Stimulated activated CD4-positive, alpha-beta T cell treated with anti-CD3 and anti-CD28 coated beads, Interleukin-12 subunit alpha, Interleukin-12 subunit beta, amount 100 ng/mL, for 4 hours (primary cell): Measurements from ENCODE around the gene ZBTB44.
A peak's percentile ranks its signal among the peaks of the same experiment; 100 is the strongest.
"Not testable (repeated sequence)": the region's sequence is repeated elsewhere in the genome, so short reads cannot be mapped to it uniquely, and the experiment has no call there.

Source experiments
- DNase-seq: peaks from one replicate; pipeline ENCODE4 v3.0.0-alpha.2; 2020

The ZBTB44 gene

DNA sequence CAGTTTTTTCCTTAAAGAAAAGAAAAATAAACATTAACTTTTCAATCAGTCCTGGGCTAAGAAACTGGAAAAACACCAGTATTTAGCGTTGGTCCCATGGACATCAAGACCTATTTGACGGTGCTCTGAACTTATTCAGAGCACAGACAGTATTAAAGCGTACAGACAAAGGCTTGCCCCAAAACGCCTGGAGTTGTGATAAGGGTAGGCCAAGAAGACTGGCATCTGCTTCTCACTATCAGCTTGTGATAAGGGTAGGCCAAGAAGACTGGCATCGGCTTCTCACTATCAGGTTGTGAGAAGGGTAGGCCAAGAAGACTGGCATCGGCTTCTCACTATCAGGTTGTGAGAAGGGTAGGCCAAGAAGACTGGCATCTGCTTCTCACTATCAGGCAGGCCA, 69.3 kb downstream of the ZBTB44 start:
- DNase-seq = not testable (repeated sequence)

DNA sequence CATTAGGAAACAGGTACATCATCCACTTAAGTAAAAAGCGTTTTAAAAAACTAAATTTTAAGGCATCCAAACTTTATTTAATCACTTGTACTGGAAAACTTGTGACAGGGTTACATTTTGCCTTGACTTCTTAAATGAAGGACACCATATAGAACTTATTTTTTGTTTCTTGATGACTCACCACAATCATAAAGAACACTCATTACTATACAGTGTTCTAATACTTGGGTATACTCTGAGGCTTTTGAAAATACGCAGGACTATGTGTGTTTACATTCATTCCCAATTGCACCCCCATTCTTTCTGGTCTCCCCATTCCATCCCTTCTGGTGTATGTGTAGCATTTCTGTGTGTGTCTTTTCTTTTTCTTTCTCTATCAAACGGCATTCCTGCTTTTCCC, 69.9 kb downstream of the ZBTB44 start:
- no peak for DNase-seq

DNA sequence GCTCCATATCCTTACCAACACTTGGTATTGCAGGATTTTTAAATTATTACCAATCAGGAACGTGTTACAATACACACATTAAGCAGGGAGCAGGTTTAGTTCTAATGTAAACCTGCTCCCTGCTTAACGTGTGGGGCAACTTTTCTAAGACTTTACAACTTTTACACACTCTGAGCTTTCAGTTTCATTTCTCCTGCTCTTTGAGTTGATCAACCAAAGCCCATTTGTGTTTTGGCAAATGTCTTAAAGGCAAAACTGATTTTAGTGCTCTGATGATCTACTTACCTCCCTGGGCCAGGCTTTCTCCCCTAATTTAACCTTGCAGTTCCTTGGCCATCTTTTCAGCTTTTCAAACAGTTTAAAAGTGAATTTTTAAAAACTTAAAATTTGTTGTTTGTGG, 70.9 kb downstream of the ZBTB44 start:
- DNase-seq = no peak

DNA sequence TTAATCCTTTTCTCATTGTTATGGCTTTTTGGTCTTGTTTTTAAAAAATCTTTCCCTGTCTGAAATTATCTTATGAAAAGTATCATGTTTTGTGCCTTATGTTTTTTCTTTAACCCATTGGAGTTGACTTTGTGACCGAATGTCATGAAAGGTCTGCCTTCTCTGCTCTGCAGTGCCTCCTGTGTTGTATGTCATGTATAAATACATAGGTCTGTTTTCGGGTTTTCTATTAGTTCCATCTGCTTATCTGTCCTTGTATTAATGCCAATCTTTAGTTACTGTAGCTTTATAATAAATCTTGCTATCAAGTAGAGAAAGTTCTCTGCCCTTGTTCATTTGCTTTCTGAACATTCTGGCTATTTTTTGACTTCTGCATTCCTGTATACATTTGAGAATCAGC, 73.0 kb downstream of the ZBTB44 start:
- no peak for DNase-seq

DNA sequence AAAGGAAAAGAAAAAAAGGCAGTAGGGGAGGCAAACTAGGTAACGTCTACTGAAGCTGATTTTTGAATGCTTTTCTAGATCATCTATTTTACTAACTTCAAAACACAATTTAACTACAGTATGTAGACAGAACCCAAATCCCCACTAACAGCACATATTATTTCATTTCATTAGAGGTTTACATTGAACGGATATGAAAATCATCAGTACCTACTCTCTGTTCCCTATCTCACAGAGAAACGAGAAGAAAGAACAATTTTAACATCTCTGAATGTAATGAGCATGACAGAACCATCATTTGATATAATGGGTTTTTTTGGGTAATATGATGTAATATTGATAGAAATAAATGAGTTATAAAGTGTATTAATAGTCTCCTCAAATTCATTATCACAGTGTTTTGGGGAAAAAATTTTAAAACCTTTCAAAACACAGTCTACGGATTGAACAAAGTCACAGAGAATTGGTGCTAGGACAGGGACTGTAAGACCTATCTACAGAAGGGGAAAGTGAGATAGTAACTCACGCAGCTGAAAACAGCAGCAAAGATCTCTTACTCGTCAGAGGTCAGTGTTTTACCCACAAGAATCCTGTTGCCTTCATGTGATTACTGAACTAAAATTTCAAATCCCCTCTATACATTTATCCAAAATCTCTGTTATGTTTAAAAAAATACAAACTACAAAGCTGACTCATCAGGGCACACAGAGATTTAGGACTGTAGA, 77.3 kb downstream of the ZBTB44 start:
- no peak for DNase-seq

DNA sequence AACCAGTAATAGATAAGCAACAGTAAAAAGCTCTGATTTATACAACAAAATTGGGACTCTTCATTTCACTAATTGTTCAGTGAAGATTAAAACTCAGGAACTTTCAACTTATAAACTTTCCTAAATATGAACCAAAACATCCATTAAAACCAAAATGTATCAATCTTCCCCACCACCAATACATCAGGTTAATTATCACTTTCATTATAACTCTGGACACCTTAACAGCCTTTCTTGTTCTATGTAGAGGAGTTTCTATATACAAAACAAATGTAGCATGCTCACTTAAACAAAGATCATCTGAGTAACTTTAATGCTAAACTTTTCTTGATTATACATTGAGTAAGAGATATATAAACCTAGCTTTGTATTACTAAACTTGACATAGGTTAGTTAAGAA, 80.4 kb downstream of the ZBTB44 start:
- no peak for DNase-seq

DNA sequence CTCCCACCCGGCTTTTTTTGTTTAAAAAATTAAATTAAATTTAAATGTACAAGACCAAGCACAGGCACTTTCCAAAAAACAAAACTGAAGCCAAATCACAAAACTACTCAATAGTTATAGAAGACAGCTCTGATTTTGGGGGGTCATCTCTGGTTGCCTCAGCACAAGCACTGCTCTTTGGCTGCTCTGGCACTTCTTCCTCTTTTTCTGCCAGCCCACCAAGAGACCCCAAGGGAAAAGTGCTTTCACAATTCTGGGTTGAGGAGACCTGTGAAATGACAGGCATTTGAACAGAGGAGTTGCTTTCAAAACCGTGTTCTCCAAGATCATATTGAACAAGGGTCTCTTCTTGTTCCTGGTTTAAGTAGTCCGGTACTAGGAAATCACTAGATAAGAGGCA, 80.8 kb downstream of the ZBTB44 start:
- not testable (repeated sequence) for DNase-seq

DNA sequence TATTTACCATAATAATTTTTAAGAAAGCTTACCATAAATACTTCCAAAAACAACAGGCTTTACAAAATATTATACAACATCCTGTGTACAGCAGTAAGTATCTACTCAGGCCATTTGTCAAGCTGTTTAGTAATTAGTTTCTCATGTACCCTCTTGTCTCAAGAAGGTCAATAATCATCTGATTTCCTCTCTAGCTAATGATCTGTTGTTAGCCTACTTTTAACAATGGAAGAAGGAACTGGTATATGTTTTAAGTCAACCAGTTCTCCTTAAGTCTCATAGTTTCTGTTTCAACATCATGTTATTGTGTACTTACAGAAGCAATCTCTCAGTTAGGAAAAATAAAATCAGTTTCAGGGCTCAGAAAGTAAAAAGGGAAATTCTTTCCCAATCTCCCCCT, 81.2 kb downstream of the ZBTB44 start:
- not testable (repeated sequence) for DNase-seq

DNA sequence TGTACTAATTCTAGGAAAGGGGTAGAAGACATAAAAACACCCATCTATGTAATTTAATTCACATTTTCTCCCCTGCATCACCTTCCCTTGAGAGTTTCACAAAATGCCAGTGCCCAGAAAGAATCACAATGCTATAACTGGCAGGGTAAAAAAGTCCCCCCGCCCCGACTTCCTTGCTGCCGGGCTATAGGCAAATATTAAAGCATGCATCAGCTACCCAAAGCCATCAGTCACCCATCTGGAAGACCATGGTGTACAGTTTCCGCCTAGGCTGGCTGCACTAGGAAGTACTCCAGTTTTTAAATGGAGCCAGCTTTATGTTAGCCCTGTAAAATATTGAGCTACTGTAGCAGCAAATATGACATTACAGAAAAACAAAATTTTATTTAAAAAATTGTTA, 87.3 kb downstream of the ZBTB44 start:
- DNase-seq = no peak

DNA sequence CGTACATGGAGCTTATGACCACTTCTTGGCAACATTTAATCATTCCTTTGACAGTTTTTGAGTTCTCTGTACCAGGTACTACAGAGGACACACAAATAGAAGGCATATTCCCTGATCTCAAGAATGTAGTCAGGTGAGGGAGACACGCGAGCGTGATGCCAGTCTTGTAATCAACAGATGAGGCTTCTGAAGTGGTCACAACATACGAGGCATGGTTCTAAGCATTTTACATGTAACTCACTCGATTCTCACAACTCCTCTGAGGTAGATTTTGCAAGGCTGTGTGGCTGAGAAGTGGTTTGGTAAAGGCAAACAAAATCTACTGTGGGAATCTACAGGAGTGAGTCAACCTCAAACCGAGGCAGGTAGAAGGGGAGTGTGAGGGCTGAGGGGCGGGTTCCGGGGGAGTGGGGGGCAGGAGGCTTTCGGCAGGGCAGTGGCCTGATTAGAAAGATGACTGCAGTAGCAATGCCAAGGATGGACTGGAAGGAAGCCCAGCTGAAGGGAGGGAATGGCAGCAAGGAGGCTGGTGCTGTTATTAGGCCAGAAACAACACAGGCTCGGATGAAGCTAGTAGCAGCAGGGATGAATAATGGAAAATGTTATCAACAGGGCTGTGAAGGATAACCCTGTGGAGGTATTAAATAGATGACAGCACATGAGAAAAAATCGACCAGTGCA, 91.3 kb downstream of the ZBTB44 start:
- DNase-seq = no peak

DNA sequence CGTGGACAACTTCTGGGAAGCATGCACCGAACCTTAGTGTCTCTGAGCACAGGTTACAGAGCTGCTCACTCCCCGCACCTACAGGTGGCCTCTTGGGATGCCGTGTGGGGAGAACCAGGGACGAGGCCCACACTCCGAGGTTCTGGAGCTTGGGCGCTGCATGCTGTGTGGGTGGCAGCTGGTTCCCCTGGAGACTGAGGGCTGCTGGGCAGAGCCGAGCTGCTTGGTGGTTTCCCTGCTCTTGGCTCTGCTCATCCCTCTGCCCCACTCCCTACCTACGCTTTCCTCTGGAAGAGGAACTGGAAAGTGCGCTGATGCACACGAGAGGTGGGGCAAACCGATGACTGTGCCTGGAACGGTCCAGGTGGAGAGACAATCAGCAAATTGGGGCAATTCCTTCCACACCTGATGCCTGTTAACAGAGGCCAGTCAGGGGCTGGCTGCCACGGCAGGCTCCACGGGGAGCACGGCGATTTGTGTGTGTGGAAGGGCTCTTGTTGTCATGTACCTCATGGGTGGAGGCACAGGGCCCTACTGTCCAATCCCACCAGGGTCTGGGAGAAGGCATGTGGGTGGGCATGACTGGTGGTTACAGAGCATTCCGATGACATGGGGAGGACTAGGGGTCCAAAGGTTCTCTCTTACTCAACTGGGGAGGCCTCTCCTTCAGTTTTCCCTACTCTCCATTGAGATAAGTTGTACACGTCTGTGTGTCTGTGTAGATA, 94.2 kb downstream of the ZBTB44 start:
- DNase-seq = no peak

DNA sequence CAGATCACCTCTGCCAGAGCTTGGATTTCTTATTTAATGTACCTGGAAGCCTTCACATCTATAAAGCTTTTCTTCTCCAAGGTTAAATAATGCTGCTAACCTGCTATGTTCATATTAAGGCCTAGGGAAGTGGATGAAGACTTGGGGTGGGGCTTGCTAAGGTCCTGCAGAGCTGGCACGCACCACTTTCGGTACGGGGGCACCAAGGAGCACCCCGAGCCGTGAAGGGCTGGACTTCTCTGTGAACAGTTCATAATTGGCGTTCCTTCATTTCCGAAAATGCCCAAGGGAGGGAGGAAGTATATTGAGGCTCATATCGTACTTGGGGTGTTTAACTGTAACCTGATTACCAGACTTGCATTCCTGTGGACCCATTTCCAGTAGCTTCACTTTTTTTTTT, 95.6 kb downstream of the ZBTB44 start:
- DNase-seq = no peak

DNA sequence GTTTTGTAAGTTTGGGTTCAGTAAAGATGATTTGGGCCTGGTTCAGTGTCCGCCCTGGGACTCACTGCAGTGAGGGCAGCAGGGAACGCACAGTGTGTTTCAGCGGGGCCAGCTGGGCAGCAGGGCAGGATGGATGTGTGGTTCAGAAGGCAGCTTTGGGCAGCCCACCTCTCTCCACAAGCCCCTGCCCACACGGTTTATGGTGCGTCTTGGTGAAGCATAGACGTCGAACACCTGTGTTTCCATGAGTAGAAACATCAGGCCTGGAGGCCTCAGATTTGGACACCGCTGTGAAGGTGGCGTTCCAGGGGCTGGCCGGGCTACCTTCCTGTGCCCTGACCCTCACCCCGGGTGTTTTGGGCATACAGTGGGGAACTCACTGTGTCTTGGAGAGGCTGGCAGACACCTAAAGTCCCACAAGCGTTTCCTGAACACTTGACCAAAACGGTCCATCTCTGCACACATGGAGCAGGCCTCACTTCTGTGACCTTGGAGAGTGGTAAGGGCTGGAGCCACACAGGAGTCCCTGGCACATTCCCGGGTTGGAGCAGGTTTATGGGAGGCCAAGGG, 96.1 kb downstream of the ZBTB44 start:
- no peak for DNase-seq

DNA sequence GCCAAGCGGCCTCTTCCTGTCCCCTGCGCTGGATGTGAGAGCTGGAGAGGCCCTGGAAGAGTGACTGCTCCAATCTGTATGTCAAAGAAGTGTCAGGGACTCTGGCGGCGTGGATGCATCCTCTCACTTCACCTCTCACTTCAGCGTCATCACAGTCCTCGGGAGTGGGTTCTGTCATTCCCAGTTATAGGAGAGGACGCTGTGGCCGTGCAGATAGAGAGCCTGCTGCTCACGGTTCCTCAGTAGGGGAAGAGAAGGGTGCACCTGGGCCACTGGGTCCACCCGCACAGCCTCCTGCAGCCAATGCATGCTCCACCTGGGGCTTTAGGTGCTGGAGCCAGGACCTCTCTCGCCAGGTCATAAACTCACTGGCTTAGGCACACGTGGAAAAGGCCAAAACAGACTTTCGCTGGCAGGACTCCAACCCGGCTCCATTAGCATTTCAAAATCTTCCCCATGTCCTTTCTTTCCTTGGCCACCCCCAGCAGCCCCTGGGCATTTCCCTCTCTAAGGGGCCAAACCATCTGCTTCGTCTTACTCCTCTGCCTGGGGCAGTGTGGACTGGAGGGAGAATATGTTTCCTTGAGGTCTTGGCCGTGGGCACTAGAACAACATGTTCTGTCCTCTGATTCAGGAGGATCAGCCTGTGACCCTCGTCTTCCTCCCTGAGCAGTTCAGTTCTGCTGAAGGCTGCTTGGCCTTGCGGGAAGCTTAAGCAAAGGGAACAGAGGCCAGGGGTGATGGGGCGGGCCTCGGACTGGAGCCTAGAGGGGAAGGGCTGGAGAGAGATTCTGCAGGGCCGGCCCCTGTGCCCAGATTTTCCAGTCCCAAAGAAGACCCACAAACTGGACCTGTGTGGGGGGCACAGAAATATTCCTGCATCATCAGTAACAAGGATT, 97.3 kb downstream of the ZBTB44 start:
- DNase-seq = no peak

DNA sequence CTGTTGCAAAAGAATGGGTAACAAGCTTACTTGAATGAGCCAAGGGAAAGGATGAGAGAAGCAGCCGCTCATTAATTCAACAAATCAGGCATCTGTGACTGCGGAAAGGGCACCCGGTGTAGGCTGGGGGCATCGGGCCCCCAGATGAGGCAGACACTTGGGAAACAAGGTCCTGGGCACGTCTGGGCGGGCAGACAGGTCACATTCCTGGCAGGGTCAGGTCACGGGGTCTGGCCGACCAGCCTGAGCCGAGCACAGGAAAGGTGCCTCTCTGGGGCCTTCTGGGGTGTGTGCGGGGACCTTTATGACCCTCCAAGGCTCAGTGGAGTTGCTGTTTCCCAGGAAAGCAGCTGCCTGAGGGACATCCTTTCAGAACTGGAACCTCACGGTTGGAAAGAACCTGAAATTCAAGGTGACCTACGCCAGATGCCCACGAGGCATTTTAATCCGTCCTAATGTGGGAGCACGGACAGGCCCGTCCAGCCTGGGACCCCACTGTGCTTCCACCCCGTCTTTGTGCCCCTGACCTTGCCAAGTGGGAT, 98.1 kb downstream of the ZBTB44 start:
- no peak for DNase-seq

DNA sequence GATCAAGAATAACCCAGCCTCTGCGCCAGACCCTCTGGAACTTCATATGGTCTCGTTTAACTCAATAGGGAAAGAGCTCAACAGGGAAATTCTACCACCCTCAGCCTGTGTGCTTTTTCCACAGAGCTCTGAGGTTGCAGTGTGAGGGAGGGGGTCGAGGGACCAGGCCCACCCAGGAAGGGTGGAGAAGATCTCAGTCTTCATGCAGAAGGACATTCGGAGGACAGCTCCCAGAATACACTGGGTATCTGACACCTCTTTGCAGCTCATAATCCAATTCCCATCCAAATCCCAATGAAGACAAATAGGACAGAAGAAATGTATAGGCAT, 98.5 kb downstream of the ZBTB44 start:
- DNase-seq = no peak

DNA sequence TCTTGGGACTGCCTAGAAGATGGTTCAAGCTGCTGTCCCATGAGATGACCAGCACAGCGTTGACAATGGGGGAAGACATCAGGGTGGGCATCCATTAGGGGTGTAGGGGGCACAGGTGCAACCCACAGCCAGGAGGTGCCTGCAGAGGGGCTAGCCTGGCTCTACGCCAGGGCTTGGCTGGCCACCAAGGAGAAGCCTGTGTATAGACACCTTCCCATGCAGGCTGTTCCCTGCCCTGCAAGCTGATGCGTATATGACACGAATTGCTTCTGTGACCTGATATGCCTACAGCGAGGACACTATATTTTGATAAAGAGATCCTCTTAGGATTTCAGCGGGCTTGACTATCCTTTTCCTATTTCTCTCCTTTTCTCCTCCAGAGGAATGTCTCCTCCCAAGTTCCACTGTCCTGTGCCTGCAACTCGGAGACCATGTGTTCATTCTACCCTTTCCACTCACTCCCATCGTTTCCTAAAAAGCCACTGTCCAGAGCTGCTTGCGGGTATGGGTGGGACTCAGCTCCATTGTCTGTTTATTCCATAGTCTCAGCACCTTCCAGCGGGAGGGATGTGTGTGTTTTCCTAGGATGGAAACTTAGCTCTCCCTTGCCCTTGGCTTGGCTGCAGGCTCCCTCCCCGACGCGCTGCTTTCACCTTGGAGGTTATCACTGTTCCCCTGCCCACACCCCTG, 99.0 kb downstream of the ZBTB44 start:
- no peak for DNase-seq

DNA sequence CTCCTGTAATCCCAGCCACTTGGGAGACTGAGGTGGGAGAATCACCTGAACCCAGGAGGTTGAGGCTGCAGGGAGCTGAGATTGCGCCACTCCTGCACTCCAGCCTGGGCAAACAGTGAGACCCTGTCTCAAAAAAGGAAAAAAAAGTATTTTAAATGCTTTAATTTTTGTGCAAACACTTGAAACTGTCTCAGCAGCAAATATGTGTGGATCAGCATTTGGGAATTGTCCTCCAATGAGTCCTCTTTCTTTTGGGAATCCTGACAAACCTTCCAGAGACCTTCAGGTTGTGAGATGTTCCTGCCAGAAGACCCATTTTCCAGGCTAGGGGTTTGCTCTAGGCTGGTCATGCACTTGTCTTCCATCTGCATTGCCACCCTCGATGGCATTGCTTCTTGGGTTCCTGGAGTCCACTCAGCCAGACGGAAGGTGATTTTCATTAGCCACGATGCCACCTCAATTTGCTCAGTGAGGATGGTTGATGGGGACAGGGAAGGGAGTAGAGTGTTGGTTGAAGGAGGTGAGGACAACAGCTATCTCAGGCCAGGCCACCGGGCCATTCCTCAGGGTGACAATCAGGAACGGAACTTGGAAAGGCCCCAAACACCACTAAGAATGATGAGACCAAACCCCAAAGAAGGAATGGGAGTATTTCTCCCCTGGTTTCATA, 99.7 kb downstream of the ZBTB44 start:
- DNase-seq = no peak

DNA sequence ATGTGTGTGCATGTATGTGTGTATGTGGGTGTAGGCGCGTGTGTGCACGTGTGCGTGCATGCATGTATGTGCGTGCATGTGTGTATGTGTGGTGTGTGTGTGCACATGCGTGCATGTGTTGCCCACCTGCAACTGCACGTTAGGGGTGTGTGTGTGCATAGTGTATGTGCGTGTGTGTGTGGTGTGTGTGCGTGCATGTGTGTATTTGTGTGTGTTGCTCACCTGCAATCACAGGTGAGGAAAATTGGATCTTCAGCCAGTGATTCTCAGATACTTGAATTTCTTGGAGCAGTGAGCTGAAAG, 100.8 kb downstream of the ZBTB44 start:
- DNase-seq = no peak

DNA sequence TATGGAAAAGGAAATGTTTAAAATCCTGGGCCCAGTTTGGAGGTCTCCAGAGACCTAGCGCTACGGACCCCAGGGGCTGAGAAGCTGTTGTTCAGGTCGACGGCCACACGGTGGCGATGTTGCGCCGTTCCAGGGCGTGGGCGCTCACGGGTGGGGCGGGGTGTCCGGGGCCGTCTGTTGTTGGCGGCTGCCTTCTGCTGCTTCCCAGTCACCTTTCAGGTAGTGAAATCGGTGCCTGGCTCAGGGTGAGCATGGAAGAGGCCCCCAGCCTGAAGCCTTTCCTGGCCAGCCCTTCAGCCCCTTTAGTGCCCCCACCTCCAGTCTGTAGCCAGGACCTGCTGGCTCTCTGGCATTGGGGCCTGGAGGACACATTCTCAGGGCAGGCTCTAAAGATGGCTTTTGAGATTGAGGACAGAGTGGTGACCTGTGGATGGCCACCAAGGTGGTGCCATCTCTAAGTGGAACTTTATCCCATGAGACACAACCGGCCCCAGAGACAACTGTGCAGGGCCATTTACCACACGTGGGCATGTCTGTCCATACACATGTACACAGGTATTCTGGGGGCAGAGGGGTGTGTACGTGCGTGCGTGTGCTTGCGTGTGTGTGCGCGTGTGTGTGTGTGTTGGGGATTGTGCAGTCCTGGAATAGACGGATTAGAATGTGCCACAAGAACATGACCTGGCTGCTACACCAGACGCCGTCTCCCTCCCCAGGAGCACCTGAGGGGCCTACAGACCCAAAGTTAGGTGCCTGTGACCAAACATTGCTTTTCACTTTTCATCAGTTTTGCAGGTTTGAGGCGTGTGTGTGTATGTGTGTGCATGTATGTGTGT, 101.4 kb downstream of the ZBTB44 start:
- DNase-seq = peak; percentile 68
